GM18858 (cell line): ENCODE measurements around the gene GNG2.

ENCODE experiments used
- ATAC-seq: cut with Tn5 transposase; IDR thresholded peaks from one replicate; pipeline ENCODE4 v1.9.1; 2021; ENCODE audit not compliant: unreplicated experiment

Gene GNG2

DNA sequence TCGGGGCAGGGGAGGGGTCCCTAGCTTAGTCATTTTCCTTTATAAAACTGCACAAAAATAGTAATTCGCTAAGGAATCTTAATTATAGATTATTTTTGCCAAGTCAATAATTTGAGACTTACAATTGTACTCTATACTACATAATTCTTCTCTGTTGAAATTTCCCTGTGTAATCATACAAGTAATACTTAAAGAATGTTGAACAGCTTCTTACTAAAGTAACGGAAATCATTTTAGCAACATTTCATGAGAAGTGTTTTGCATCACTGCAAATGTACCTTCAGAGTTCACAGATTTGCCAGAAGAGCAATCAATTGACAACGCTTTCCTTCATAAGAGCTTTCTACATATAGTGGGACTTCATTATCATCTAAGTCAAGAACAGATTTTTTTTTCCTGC lies 7.9 kb upstream of the GNG2 start:
- ATAC-seq = no peak

DNA sequence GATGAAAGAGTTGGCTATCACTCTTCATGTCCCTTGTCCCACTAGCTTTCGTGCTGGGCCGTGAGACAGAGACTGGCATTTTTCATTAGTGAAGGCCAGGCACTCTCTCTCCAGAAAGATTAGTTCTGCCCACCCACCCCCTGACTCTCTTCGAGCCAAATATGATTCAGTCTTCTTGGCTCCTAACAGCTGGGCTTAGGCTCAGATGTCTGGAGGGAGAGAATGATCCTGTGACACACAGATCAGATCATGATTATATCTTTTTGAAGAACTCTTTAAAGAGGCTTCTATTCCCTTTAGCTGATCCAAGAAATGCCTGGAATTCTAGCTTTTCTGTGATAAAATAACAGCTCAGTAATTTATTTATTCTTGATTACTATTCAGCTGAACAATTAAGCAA lies 5.2 kb upstream of the GNG2 start:
- ATAC-seq = no peak

GRCh38 chr14:51856792-51857296 lies 3.6 kb upstream of the GNG2 start:
- ATAC-seq = no peak

GRCh38 chr14:51859131-51859530 lies 1.3 kb upstream of the GNG2 start:
- no peak for ATAC-seq

- ATAC-seq = no peak
Observed at GRCh38 chr14:51860825-51861499, 550 bp downstream of the GNG2 start.

GRCh38 chr14:51862176-51862796 lies 1.9 kb downstream of the GNG2 start:
- no peak for ATAC-seq

- ATAC-seq = no peak
Observed at GRCh38 chr14:51862860-51863259, 2.4 kb downstream of the GNG2 start.

- peak; percentile 35 for ATAC-seq
Observed at GRCh38 chr14:51865953-51866747, 5.7 kb downstream of the GNG2 start.

- no peak for ATAC-seq
Observed at GRCh38 chr14:51867741-51868140, 7.3 kb downstream of the GNG2 start.

DNA sequence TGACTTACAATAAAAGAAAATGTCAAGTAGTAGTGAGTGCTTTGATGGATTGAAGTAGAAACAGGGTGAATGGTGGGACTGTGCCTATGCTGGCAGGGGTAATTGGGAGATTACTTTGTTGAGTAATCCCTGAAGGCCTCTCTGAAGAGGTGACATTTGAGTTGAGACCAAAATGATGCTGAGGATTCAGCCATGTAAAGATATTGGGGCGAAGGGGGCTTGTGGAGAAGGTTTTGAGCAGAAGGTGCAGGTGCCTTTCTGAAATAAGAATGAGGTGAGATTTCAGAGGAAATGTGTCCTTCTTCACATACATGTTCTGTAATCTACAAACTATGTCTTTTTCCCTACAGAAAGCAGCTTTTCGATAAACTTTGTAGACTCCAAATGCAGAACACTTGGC lies 8.0 kb downstream of the GNG2 start:
- ATAC-seq = no peak

GRCh38 chr14:51869411-51870100 lies 9.1 kb downstream of the GNG2 start:
- ATAC-seq = no peak

GRCh38 chr14:51870606-51871005 lies 10.2 kb downstream of the GNG2 start:
- ATAC-seq = no peak

DNA sequence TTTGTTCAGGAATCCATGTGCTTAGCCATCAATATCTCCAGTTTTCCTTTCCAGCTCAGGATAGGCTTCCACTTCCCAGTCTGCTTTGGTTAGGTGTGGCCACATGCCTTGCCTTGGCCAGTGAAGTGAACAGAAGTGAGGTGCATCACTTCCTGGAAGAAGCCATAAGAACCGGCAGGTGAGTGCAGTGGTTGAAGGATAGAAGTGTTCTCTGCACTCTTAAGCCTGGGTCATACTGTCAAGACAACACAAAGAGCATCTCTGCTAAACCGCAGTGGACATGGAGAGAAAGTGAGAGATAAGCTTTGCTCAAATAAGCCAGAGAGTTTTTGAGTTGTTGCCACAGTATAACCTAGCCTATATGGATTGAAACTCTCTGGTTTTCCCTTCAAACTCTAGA lies 11.4 kb downstream of the GNG2 start:
- ATAC-seq = no peak

GRCh38 chr14:51872396-51872795 lies 12.0 kb downstream of the GNG2 start:
- no peak for ATAC-seq

DNA sequence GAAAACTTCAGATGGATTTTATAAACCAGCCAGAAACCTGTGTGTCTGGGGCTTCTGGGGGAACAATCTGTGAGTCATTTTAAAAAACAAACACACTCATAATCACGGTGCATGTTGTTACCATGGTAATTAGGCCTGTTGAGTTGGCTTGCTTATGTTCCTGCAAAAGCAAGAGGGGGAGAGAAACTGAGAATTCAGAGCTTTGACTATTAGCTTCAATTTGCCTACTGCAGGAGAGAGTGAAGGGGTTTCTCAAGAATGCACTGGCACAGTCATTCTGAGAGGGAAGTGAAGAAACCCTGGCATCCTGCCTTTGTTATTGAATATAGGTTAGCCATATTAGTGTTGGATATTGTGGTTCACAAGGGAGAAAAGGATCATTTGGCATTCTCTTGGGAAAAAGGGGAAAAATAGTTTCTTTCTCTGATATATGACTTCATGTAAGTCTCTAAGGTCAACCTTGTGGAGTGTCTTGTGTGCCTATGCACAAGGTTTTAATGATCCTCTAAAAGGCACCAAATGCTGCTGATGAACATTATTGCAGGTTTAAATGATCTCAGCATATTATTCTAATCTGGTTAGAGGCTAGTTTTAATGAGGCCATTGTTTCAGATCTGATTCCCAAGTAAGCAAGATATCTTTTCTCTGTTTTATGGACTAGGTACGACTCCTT lies 12.9 kb downstream of the GNG2 start:
- ATAC-seq = peak; percentile 94

DNA sequence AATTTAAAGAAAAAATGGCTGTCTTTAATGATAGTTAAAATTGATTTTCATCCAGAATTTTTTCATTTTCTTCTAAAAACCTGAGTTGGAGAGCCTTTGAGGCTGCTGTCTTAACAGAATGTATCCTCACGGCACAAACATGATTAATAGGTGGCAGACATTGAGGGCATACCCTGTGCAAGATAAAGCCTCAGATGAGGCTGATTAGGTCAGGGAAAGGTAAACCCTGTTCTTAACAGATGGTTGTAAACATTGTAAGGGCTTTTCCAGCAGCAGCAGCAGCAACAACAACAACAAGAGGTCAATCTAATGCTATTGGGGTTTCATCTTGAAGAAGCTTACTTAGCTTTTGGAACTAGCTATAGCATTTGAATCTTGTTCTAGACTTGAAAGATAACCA lies 17.4 kb downstream of the GNG2 start:
- ATAC-seq = no peak

- no peak for ATAC-seq
Observed at GRCh38 chr14:51879170-51879569, 18.8 kb downstream of the GNG2 start.

DNA sequence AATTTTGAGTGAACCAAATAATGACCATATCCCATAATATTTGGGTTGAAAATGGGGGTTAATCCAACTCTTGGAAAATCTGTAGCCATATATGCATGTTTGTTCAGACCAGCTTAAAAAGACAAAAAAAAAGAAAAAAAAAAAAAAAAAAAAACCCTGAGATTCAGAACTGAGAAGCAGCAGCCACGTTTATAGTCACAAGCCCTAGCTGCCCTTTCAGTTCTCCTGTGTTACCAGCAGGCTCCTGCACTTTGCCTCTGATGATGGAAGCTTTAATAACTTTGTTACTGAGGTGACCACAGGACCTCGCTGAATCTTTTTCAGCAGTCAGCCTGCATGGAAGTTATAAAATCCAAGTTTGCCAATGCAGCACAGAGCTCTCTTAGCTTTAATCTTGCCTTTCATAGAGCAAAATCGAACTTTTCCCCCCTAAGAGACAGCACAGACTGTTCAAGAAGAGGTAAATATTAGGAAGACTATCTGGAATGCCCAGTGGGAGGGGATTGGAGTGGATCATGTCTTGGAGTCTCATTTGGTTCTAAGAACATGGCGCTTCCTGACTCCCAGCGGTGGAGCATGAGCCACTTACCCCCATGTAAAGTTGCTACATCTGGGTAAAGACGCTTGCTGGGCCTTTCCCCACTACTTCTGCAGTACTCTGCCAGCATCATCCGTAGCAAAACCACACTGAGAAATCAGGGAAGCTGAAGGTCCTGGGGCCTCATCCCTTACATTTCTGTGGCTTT lies 20.6 kb downstream of the GNG2 start:
- ATAC-seq = peak; percentile 54

GRCh38 chr14:51881636-51882035 lies 21.2 kb downstream of the GNG2 start:
- no peak for ATAC-seq

DNA sequence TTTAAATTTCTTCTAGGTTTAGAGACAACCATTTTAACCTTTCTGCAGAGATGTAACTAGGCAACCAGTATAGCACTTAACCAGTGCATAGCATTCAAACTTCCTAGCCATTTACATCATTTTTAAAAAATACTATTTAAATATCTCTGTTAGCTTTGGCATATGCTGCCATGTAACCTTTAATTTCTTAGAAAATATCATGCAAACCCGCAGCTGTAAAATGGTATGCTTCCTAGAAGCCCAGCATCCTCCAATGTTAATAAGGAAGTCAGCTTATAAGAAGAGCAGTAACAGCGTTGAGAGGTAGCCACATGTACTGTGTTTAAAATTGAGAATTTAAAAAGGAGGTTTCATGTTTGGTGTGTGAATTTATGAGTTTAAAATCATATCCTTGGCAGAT lies 22.8 kb downstream of the GNG2 start:
- no peak for ATAC-seq
